ENCODE measurements around the gene KMT5C. TPM values are rescaled to one million over a fixed set of nuclear protein-coding genes. Genes with fewer than 3 reads are reported as not detected.

KMT5C gene
- total RNA-seq, 1 experiment from 2014 or later, result 63.1 TPM

DNA sequence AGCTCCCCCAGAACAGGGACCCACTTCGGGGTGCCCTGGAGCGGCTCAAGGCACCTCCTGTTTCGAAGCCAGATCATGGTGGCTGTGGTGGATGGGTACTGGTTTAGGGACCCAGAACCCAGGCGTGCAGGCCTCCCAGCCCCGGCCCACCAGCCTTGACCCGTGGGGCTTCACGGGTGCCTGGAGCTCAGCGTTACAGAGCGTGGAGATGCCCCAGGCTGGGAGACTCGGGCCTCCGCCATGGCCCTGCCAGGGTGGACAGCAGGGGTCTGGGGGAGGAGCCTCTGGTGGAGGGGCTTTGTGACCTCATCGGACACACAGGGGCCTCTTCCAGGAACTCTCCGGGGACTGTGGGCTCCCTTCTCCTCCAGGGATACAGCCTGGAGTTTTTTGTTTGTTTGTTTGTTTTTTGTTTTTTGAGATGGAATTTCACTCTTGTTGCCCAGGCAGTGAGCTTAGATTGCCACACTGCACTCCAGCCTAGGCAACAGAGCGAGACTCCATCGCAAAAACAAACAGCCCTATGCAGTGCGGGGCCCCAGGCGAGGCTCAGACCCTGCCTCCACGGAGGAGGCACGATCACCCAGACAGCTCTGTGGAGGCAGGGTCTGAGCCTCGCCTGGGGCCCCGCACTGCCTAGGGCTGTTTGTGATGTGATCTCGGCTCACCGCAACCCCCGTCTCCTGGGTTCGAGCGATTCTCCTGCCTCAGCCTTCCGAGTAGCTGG, 23.5 kb downstream of the KMT5C start, which contains the start of gene GARIN5B:
GARIN5B (minus strand) TSS at position 271 of the 727 bp plus-strand sequence; CDS start at position 77, 194 bp downstream.
- no peak within 1 kb of the TSS for H3K27ac Mint-ChIP-seq
- no peak within 1 kb of the TSS for H3K4me3 Mint-ChIP-seq
- no peaks in the 10 kb centered on the region for H3K9me3 Mint-ChIP-seq
- no peak for DNase-seq (ENCODE audit: low spot score)
- ATAC-seq, result no peak
- H3K4me1 Mint-ChIP-seq, result peaks cover 3% of the 10 kb centered on the region; the same call in 1 of the 2 replicates
- no peaks in the 10 kb centered on the region for H3K36me3 Mint-ChIP-seq
- peaks cover 58% of the 10 kb centered on the region for H3K27me3 Mint-ChIP-seq (ENCODE audit: low read depth)
- CTCF ChIA-PET, result no interaction called here
- POLR2A ChIA-PET, result no interaction called here
- TF ChIP-seq NFATC4 (CRISPR knock-in tag; IDR thresholded peaks at IDR 0.05) (no peak), HMGA2 (CRISPR knock-in tag; IDR thresholded peaks at IDR 0.05) (no peak), TCF7 (CRISPR knock-in tag; IDR thresholded peaks at IDR 0.05; ENCODE audit: low read depth) (no peak), FOXP1 (CRISPR knock-in tag; IDR thresholded peaks at IDR 0.05; ENCODE audit: borderline replicate concordance) (no peak), OVOL2 (CRISPR knock-in tag; IDR thresholded peaks at IDR 0.05; ENCODE audit: borderline replicate concordance) (no peak)
- TF ChIP-seq, protein P1, sequence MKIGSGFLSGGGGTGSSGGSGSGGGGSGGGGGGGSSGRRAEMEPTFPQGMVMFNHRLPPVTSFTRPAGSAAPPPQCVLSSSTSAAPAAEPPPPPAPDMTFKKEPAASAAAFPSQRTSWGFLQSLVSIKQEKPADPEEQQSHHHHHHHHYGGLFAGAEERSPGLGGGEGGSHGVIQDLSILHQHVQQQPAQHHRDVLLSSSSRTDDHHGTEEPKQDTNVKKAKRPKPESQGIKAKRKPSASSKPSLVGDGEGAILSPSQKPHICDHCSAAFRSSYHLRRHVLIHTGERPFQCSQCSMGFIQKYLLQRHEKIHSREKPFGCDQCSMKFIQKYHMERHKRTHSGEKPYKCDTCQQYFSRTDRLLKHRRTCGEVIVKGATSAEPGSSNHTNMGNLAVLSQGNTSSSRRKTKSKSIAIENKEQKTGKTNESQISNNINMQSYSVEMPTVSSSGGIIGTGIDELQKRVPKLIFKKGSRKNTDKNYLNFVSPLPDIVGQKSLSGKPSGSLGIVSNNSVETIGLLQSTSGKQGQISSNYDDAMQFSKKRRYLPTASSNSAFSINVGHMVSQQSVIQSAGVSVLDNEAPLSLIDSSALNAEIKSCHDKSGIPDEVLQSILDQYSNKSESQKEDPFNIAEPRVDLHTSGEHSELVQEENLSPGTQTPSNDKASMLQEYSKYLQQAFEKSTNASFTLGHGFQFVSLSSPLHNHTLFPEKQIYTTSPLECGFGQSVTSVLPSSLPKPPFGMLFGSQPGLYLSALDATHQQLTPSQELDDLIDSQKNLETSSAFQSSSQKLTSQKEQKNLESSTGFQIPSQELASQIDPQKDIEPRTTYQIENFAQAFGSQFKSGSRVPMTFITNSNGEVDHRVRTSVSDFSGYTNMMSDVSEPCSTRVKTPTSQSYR (CRISPR knock-in tag; IDR thresholded peaks at IDR 0.05), result no peak
- TF ChIP-seq, protein P2, sequence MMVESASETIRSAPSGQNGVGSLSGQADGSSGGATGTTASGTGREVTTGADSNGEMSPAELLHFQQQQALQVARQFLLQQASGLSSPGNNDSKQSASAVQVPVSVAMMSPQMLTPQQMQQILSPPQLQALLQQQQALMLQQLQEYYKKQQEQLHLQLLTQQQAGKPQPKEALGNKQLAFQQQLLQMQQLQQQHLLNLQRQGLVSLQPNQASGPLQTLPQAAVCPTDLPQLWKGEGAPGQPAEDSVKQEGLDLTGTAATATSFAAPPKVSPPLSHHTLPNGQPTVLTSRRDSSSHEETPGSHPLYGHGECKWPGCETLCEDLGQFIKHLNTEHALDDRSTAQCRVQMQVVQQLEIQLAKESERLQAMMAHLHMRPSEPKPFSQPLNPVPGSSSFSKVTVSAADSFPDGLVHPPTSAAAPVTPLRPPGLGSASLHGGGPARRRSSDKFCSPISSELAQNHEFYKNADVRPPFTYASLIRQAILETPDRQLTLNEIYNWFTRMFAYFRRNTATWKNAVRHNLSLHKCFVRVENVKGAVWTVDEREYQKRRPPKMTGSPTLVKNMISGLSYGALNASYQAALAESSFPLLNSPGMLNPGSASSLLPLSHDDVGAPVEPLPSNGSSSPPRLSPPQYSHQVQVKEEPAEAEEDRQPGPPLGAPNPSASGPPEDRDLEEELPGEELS (CRISPR knock-in tag; IDR thresholded peaks at IDR 0.05), result no peak
- TF ChIP-seq, protein P3, sequence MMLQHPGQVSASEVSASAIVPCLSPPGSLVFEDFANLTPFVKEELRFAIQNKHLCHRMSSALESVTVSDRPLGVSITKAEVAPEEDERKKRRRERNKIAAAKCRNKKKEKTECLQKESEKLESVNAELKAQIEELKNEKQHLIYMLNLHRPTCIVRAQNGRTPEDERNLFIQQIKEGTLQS (CRISPR knock-in tag; conservative IDR thresholded peaks at IDR 0.05), result no peak

DNA sequence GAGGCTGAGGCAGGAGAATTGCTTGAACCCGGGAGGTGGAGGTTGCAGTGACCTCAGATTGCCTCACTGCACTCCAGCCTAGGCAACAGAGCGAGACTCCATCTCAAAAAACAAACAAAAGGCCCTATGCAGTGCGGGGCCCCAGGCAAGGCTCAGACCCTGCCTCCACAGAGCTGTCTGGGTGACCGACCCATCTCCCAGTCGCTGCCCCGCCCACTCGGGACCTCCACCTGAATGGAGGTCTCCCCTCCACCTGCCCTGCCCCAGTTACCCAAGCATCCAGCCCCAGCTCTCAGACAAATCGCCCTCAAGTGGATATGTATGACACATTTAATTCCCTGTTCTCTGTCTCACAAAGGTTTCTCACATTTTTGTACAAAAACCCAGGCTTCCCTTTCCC, 25.6 kb downstream of the KMT5C start:
- CTCF ChIA-PET, result interaction anchor here (1.0 kb wide), 2 partner anchors 10 to 19 kb away, joined by 3 read pairs; no protein-coding TSS in a partner anchor
- POLR2A ChIA-PET, result no interaction called here
- DNase-seq (ENCODE audit: low spot score), result no peak
- H3K36me3 Mint-ChIP-seq, result no peaks in the 10 kb centered on the region
- H3K4me3 Mint-ChIP-seq, result no peak overlapping the region
- TF ChIP-seq HMGA2 (CRISPR knock-in tag; IDR thresholded peaks at IDR 0.05) (no peak), JAZF1 (CRISPR knock-in tag; IDR thresholded peaks at IDR 0.05) (no peak), NFYB (CRISPR knock-in tag; conservative IDR thresholded peaks at IDR 0.05; ENCODE audit: low read depth) (no peak), NR1H2 (CRISPR knock-in tag; IDR thresholded peaks at IDR 0.05) (no peak)
- TF ChIP-seq, protein P4, sequence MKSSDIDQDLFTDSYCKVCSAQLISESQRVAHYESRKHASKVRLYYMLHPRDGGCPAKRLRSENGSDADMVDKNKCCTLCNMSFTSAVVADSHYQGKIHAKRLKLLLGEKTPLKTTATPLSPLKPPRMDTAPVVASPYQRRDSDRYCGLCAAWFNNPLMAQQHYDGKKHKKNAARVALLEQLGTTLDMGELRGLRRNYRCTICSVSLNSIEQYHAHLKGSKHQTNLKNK (CRISPR knock-in tag; IDR thresholded peaks at IDR 0.05), result no peak
- TF ChIP-seq, protein P3 (CRISPR knock-in tag; conservative IDR thresholded peaks at IDR 0.05), result no peak
- H3K9me3 Mint-ChIP-seq, result no peaks in the 10 kb centered on the region
- H3K27ac Mint-ChIP-seq, result no peak overlapping the region
- H3K27me3 Mint-ChIP-seq (ENCODE audit: low read depth), result peaks cover 59% of the 10 kb centered on the region
- H3K4me1 Mint-ChIP-seq, result peaks cover 3% of the 10 kb centered on the region; the same call in 1 of the 2 replicates
- no peak for ATAC-seq

GRCh38 chr19:55365964-55366363, 26.3 kb downstream of the KMT5C start:
- H3K9me3 Mint-ChIP-seq, result no peaks in the 10 kb centered on the region
- H3K36me3 Mint-ChIP-seq, result no peaks in the 10 kb centered on the region
- no peak for DNase-seq (ENCODE audit: low spot score)
- H3K27me3 Mint-ChIP-seq (ENCODE audit: low read depth), result peaks cover 66% of the 10 kb centered on the region
- no peak for ATAC-seq
- ChIA-PET POLR2A (no interaction called here), CTCF (interaction anchor here (1.0 to 1.3 kb wide), 4 partner anchors 10 to 52 kb away, joined by 3 to 4 read pairs (median 3); no protein-coding TSS in a partner anchor)
- H3K27ac Mint-ChIP-seq, result no peak overlapping the region
- H3K4me3 Mint-ChIP-seq, result no peak overlapping the region
- peaks cover 7% of the 10 kb centered on the region for H3K4me1 Mint-ChIP-seq
- TF ChIP-seq, protein P2 (CRISPR knock-in tag; IDR thresholded peaks at IDR 0.05), result no peak
- TF ChIP-seq, protein P5, sequence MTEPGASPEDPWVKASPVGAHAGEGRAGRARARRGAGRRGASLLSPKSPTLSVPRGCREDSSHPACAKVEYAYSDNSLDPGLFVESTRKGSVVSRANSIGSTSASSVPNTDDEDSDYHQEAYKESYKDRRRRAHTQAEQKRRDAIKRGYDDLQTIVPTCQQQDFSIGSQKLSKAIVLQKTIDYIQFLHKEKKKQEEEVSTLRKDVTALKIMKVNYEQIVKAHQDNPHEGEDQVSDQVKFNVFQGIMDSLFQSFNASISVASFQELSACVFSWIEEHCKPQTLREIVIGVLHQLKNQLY (CRISPR knock-in tag; IDR thresholded peaks at IDR 0.05), result no peak
- TF ChIP-seq CREB1 (CRISPR knock-in tag; IDR thresholded peaks at IDR 0.05), result no peak
- no peak for TF ChIP-seq ZNF232 (CRISPR knock-in tag; IDR thresholded peaks at IDR 0.05)
- no peak for TF ChIP-seq RORB (CRISPR knock-in tag; IDR thresholded peaks at IDR 0.05)
- no peak for TF ChIP-seq SP1 (CRISPR knock-in tag; conservative IDR thresholded peaks at IDR 0.05)
